Measurements from ENCODE around the gene TTC22. TPM values are rescaled to one million over a fixed set of nuclear protein-coding genes. Genes with fewer than 3 reads are reported as not detected.

Gene TTC22
- total RNA-seq, 4 donors from 2014 or later: 0.10 to 0.24 (median 0.13) TPM; not detected in 1

DNA sequence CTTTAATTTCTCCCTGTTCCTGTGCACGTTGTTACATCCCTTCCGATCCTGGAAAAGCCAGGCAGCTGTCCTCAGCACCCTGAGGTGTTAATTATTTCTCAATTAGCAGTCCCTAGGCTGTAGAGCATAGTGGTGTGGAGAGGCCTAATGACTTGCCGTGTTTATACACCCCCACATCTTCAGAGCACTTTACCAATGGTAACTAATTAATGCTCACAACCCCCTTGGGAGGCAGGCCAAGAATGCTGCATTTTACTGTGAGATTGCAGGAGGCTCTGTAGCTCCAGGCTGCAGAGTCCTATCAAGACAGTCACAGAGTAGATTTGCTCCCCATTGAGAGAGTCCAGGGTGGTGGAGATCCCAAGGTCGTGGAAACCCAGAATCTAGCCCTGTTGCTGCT lies 34.4 kb downstream of the TTC22 start:
- TF ChIP-seq POLR2A (IDR thresholded peaks at IDR 0.05): no peak
- TF ChIP-seq, protein P1, sequence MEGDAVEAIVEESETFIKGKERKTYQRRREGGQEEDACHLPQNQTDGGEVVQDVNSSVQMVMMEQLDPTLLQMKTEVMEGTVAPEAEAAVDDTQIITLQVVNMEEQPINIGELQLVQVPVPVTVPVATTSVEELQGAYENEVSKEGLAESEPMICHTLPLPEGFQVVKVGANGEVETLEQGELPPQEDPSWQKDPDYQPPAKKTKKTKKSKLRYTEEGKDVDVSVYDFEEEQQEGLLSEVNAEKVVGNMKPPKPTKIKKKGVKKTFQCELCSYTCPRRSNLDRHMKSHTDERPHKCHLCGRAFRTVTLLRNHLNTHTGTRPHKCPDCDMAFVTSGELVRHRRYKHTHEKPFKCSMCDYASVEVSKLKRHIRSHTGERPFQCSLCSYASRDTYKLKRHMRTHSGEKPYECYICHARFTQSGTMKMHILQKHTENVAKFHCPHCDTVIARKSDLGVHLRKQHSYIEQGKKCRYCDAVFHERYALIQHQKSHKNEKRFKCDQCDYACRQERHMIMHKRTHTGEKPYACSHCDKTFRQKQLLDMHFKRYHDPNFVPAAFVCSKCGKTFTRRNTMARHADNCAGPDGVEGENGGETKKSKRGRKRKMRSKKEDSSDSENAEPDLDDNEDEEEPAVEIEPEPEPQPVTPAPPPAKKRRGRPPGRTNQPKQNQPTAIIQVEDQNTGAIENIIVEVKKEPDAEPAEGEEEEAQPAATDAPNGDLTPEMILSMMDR (IDR thresholded peaks at IDR 0.05 in 4 of 5, conservative IDR thresholded peaks at IDR 0.05 in 1 of 5): no peak
- no peak overlapping the region for H3K27ac ChIP-seq
- intact Hi-C loops (cut with DNase I; ENCODE audit: low total_unique reads): no loop called here
- DNase-seq: no peak
- no peaks in the 10 kb centered on the region for H3K9me3 ChIP-seq
- no peak overlapping the region for H3K4me3 ChIP-seq
- H3K36me3 ChIP-seq: no peaks in the 10 kb centered on the region
- in situ Hi-C loops (cut with MboI; ENCODE audit: low sequenced_read_pairs in 4 of 4): loop anchor here in 1 of 4 donors (25.0 kb wide), 2 partner anchors 704 to 904 kb away; partner anchors contain the start of genes TCEANC2 and TMEM59
- ATAC-seq: no peak
- H3K27me3 ChIP-seq: no peaks in the 10 kb centered on the region
- peaks cover 6 to 9% of the 10 kb centered on the region in 2 donors for H3K4me1 ChIP-seq

GRCh38 chr1:54764922-54765561 lies 36.1 kb downstream of the TTC22 start:
- TF ChIP-seq POLR2A (IDR thresholded peaks at IDR 0.05): no peak
- TF ChIP-seq, protein P1 (IDR thresholded peaks at IDR 0.05 in 4 of 5, conservative IDR thresholded peaks at IDR 0.05 in 1 of 5): no peak
- ATAC-seq: peak; percentile 17 to 38
- no peaks in the 10 kb centered on the region for H3K36me3 ChIP-seq
- H3K27ac ChIP-seq: peak overlapping the region; percentile 66 to 79 (median 72)
- no peaks in the 10 kb centered on the region for H3K27me3 ChIP-seq
- intact Hi-C loops (cut with DNase I; ENCODE audit: low total_unique reads): loop anchor here (1.0 to 5.0 kb wide), 3 partner anchors 50 to 927 kb away; partner anchors contain the start of genes NDC1 and TTC4
- no peak for DNase-seq
- in situ Hi-C loops (cut with MboI; ENCODE audit: low sequenced_read_pairs in 4 of 4): loop anchor here in 1 of 4 donors (25.0 kb wide), 2 partner anchors 703 to 903 kb away; partner anchors contain the start of genes TCEANC2 and TMEM59
- H3K4me3 ChIP-seq: peak overlapping the region; percentile 47 to 82 (median 78)
- H3K4me1 ChIP-seq: peaks cover 6 to 9% of the 10 kb centered on the region in 2 donors
- no peaks in the 10 kb centered on the region for H3K9me3 ChIP-seq

DNA sequence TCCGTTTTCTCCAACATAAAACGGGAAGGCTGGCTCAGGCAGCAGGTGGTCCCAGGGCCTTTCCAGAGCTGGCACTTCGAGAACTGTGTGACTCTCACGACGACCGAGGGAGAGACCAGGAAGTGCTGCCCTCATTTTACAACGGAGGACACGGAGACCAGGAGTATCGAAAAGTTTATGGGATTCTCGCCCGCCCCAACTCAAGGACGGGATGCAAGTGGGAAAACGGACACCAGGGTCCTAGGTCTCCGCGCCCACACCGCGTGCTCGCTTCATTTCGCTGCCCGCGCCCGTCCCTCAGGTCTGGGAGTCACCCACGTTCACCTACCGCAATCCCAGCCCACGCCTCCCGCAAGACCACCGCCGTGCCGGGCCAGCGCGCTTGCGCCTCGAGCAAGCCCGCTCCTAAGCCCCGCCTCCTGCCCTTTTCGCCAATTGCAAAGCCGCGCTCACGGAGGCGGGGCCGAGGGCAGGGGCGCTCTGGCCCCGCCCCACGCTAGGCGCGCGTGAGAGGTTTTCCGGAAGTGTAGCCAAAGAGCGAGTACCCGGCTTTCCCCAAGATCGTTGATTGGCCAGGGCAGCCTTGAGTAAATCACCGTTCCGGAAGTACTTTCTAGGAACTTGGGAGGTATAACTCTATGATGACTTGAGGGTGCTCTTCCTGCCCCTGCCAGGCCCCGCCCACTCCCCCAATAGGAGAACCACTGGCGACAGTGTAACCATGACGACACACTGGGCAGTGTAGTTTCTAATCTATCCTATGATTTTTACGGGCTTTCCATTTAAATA lies 36.8 kb downstream of the TTC22 start, which contains the start of gene PARS2:
Gene PARS2 (minus strand): TSS at position 391 of the 789 bp plus-strand sequence. CDS start 5,362 bp downstream, outside the sequence.
- Histone ChIP-seq H3K27me3 (no peaks in the 10 kb centered on the region), H3K4me1 (peaks cover 6 to 9% of the 10 kb centered on the region in 2 donors), H3K36me3 (no peaks in the 10 kb centered on the region), H3K27ac (peak within 1 kb of the TSS; percentile 79 to 85 (median 84)), H3K4me3 (peak within 1 kb of the TSS; percentile 75 to 84 (median 82)), H3K9me3 (no peaks in the 10 kb centered on the region)
- in situ Hi-C loops (cut with MboI; ENCODE audit: low sequenced_read_pairs in 4 of 4): loop anchor here in 1 of 4 donors (25.0 kb wide), 2 partner anchors 702 to 902 kb away; partner anchors contain the start of genes TCEANC2 and TMEM59
- intact Hi-C loops (cut with DNase I; ENCODE audit: low total_unique reads): loop anchor here (1.0 to 5.0 kb wide), 3 partner anchors 49 to 926 kb away; partner anchors contain the start of genes NDC1 and TTC4
- peak; percentile 77 to 79 for TF ChIP-seq POLR2A (IDR thresholded peaks at IDR 0.05)
- TF ChIP-seq, protein P1 (IDR thresholded peaks at IDR 0.05 in 4 of 5, conservative IDR thresholded peaks at IDR 0.05 in 1 of 5): no peak
- DNase-seq: peak; percentile 94 to 96
- peak; percentile 100 for ATAC-seq

- H3K4me1 ChIP-seq: peaks cover 6 to 9% of the 10 kb centered on the region in 2 donors
- H3K9me3 ChIP-seq: no peaks in the 10 kb centered on the region
- no peak for ATAC-seq
- peak overlapping the region; percentile 75 to 84 (median 82) for H3K4me3 ChIP-seq
- in situ Hi-C loops (cut with MboI; ENCODE audit: low sequenced_read_pairs in 4 of 4): loop anchor here in 1 of 4 donors (25.0 kb wide), 2 partner anchors 701 to 901 kb away; partner anchors contain the start of genes TCEANC2 and TMEM59
- H3K36me3 ChIP-seq: peaks cover 0 to under 1% of the 10 kb centered on the region in 2 donors
- TF ChIP-seq POLR2A (IDR thresholded peaks at IDR 0.05): no peak
- TF ChIP-seq, protein P1 (IDR thresholded peaks at IDR 0.05 in 4 of 5, conservative IDR thresholded peaks at IDR 0.05 in 1 of 5): no peak
- intact Hi-C loops (cut with DNase I; ENCODE audit: low total_unique reads): loop anchor here (1.0 to 5.0 kb wide), 3 partner anchors 48 to 925 kb away; partner anchors contain the start of genes NDC1 and TTC4
- DNase-seq: no peak
- H3K27ac ChIP-seq: peak overlapping the region; percentile 79 to 85 (median 84)
- no peaks in the 10 kb centered on the region for H3K27me3 ChIP-seq
These were observed 37.3 kb downstream of the TTC22 start for GRCh38 chr1:54763816-54764132.
